Pons (tissue), 1 donor: ENCODE results near the gene TMEM176B.
A peak's percentile ranks its signal among the peaks of the same experiment; 100 is the strongest.
"Not testable (repeated sequence)": the region's sequence is repeated elsewhere in the genome, so short reads cannot be mapped to it uniquely, and the experiment has no call there.

ENCODE experiments used
- DNase-seq: peaks from one replicate; pipeline ENCODE4 v3.0.0-alpha.2; 2016; ENCODE audit warnings: low spot score

Gene TMEM176B

DNA sequence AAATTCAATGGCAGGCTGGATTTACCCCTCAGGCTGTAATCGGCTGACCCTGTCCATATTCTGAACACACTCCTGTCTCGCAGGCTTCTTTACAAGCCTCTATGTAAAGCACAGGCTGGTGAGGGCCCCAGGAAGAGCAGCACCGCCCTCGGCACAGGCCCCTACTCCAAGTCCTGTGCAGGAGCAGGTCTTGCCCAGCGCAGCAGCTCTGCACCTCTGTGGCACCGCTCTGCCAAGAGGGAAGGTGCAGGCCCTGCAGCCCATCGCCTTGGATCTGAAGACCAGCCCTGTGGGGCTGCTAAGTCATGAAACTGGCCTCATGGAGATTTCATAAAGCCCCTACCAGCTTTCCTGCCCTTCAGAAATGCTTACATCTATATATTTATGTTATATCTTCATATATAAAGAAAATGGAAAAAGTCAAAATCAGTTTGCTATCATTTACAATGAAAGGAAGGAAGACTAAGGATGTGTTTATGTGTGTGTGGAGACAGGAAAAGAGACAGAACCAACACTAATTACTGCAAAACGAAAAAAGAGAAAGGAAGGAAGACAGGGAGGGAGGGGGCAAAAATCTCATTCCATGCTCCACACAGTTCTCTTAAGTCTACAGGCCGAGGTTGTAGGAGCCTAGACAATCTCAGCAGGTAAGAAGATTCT lies 9.6 kb downstream of the TMEM176B start:
- DNase-seq = no peak

DNA sequence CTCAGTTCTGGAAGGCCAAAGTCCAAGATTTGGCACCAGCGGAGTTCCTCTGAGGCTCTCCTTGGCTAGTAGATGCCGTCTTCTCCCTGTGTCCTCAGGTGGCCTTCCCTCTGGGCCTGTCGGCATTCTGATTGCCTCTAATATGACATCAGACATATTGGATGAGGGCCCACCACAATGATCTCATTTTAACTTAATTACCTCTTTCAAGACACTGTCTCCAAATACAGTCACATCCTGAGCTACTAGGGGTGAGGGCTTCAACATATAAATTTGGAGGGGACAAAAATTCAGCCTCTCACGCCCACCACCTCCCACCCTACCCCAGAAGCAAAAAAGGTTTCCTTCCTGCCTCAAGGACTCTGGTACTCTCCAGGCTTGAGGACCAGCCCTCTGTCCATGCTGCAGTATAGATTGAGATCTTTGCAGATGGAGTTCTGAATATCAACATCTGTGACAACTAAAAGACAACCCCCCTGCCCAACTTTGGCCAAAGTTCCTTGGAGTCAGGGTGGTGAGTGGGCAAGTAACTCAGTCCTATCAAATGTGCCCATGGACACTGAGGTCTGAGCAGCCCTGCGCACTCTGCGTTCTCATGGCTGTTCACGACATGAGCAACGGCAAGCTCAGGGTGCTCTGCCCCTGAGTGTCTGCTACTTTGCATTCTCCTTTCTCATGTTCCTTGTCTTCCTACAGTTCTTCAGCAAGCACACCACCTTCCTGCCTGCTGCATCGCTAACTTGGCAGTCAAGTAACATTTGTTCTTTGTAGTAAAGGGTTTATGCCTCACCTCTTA lies 11.5 kb downstream of the TMEM176B start:
- no peak for DNase-seq

DNA sequence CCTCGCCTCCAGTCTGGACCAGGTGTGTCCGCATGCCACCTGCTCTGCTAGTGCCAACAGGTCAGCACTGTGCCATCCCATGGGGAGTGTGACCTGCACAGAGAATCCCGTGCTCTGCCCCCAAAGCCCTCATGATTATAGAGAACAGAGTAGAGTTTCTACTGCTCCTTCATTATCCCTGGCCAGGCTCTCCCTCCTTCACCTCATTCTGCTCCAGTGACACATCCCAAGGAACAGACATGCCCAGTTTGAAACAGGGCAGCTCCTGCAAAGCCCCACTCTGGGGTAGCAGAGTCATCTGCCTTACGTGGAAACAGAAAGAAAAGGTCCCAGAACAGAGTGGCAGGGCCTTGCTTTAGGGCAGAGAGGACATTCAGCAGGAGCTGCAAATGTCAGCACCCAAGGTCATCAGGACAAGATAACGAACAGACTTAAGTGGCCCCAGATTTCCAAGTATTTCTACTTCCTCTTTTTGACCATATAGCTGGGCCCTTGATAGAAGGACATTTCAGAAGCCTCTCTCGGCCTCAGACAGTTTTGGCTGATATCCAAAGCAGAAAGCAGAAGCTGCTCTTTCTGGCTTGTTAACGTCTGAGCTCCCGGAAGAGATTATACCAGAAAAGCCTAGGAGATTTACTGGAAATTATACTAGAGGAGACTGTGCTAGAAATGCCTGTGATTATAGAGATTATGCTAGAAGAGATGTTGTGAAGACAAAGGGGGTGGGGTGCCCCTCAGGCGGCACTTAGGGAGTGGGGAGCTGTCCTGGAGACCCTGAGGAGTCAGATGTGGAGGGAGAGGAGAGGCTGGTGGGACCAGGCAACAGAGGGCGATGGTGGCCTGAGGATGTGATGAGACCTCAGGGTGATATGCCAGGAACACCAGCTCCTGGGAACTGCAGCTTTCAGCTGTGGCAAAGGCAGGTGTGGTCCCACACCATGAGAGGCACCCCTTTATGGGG lies 12.6 kb downstream of the TMEM176B start:
- DNase-seq = peak; percentile 83

DNA sequence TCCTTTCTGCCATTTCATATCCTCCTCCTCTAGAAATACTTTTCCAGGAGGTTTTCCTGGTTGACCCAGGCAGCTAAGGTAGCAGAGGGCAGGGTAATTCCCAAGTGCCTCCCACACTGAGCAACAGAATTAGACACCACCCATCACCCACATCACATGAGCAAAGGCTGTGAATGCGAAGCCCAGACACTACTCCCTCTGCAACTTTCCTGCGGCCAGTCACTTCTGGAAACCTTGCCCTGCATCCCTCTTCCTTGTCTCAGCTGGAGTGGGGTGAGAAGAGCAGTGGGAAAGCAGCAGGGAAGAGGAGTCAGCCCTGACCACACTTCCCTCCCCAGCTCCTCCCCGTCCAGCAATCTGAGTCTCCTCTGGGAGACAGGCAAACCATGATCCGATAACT lies 15.2 kb downstream of the TMEM176B start:
- DNase-seq = no peak

DNA sequence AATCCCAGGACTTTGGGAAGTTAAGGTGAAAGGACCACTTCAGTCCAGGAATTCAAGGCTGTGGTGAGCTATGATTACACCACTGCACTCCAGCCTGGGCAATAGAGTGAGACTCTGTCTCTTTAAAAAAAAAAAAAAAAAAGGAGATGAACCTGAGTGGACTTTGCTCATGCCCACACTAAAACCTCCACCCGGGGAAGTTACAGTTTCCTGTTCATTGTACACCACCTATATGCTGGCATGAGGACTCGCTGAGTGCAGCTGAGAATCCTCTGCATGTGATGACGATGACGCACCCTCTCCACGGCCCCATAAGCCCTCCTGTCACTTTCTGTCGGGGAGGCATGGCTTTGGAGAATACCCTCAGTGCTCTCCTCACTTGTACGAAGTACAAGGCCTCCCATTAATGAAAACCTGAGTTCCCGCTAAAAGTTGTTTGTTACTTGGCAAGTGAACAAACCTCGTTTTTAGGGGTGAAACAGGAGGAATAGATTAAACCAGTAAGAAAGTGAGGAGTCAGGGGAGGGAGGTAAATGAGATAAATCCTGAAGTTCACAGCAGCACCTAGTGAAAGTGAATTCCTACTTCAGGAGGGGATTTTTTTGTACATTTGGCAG lies 15.9 kb downstream of the TMEM176B start:
- no peak for DNase-seq

DNA sequence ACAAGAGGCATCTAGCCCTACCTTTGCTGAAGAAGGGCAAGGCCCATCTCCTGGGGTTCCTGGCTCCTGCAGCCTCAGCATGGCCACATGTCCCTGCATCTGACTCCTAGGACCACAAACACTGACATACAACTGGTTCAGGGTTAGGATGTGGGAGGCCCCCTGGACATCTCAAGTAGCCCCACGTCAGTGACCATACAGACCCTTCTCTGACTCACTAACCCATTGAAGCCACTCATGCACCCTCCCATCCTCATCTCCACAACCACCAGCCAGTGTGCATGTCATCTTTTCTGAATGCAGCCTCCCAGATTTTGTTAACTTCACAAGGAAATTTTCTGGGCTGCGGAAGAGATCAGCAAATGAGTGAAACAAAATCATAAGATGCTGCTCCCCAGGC lies 18.2 kb downstream of the TMEM176B start:
- no peak for DNase-seq

DNA sequence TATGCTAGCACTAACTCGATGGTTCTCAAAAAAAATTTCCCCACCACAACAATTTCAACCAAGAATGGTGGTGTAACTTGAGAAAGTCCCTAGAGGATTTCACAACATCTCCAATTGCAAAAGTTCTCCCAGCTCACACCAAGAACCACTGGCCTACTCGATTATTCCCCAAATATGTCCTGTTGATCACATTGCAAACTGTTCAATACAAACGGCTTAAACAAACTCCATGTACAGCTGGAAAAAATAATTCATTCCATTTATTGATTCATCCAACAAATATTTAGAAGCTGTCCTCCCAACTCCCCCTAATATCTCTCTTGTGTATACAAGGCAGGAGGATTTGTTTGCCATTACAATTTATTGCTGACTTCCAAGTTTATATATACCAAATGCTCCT lies 19.1 kb downstream of the TMEM176B start:
- DNase-seq = no peak

DNA sequence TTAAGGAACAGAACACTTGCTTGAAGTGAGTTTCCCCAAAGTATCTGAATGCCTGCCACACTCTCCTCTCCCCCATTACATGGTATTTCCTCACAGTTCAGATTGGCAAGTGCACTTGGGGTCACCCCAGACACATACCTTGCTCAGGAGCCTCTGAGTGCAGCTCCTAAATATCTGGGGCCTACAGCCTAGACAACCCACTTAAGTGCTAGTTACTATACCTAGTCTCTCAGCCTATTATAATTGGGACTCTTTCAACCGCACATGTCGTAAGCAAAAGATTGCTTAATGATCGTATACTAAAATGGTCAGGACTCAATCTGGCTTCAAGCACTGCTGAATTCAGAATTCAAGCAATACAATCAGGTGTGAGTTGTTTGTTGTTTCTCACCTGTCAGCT lies 19.9 kb downstream of the TMEM176B start:
- DNase-seq = no peak

DNA sequence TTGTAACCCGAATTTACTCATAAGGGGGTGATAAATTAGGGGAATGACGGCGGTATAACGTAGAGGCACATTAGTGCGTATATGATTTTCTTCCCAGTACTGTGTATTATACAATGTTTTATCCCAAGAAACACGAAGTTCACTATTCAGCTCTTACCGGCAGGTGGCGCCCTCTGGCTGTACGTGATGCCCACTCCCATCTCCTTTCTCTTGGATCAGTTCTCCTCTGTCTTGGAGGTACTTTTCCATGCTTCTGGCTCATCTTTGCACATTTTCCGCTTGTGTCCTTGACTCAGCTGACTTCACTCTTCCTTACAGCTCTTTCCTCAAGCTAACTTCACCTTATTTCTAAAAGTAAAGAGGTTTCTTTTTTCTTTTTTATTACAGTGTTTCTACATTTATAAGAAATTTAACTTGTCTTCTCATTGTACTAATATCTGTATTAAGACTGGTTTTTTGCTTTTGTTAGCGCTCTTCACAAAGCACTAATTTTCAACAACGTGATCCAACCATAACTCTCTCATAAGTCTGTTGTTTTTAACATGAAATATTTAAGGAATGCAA lies 21.3 kb downstream of the TMEM176B start:
- peak; percentile 81 for DNase-seq

DNA sequence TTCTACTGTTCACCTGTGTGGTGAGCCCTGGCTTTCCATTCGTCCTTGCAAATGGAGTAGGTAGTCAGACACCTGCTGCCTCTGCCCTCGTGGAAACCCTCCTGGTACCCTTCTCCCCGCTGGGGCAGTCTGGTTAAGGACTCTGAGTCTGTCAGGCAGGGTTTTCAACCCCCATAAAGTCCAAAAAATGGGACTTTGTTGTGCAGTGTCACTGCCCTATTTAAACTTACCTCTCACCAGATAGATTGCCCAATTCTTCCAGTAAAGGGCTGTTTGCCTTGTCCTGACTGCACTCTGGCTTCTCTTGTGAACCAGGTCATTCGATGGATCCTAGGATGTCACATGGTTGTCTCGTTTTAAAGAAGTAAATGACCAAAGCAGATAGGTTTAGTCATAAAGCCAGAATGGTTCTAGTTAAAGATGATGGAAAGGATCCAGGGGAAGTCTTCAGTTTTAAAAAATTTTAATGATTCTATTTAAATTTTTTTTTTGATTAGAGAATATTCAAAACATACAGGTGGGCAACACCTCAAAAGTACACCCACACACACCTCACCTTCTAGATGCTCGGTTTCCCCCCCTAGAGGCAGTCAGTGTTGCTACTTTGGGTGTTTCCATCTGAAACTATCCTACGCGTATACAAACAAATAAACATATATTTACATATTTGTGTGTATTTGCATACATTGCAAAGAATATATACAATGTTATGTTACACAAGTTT lies 22.0 kb downstream of the TMEM176B start:
- no peak for DNase-seq

DNA sequence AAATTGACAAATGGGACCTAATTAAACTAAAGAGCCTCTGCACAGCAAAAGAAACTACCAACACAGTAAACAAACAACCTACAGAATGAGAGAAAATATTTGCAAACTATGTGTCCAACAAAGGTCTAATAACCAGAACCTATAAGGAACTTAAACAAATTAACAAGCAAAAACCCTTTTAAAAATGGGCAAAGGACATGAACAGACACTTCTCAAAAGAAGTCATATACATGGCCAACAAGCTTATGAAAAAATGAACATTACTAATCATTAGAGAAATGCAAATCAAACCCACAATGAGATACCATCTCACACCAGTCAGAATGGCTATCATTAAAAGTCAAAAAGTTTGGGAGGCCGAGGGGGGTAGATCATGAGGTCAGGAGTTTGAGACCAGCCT lies 26.0 kb downstream of the TMEM176B start:
- DNase-seq = not testable (repeated sequence)

DNA sequence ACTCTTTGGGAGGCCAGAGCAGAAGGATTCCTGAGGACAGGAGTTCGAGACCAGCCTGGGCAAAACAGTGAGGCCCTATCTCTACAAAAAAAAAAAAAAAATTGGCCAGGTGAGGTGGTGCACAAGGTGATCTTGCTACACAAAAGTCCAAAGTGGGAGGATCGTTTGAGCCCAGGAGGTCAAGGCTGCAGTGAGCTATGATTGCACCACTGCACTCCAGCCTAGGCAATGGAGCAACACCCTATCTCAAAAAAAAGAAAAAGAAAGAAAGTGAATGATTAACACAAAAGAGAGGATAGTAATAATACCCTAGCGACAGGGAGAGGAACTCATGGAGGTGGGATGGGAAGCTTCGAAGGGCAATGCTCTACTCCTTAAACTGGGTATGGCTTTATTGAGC lies 30.4 kb downstream of the TMEM176B start:
- DNase-seq = no peak

DNA sequence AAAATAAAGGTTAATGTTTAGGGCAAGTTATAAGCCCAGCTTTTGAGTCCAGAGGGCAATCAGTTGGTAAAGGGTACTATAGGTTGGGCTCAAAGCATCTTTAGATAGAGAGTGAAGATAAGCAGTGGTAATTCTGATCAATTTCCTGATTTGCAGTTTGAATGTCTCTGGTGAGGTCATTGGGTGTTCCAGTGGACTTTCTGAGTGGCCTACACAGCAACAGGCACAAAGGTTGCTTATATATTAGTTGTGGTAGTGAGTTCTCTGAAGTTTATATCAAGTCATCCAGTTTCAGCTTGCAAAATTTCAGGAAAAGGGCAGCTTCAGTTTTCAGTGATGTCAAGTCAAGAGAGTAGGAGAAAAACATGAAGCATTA lies 33.8 kb downstream of the TMEM176B start:
- no peak for DNase-seq

DNA sequence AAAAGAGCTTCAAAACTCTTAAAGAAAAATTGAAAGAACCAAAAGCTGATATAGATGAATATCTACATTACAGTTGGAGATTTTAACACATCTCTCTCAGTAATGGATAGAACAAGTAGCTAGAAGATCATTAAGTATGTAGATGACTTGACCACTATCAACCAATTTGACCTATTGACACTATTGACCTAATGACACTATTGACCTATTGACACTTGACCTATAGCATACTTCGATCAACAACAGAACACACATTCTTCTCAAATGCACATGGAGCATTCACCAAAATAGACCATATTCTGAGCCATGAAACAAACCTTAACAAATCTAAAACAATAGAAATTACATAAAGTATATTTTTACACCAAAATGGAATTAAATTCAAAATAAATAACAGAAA lies 40.7 kb downstream of the TMEM176B start:
- no peak for DNase-seq

DNA sequence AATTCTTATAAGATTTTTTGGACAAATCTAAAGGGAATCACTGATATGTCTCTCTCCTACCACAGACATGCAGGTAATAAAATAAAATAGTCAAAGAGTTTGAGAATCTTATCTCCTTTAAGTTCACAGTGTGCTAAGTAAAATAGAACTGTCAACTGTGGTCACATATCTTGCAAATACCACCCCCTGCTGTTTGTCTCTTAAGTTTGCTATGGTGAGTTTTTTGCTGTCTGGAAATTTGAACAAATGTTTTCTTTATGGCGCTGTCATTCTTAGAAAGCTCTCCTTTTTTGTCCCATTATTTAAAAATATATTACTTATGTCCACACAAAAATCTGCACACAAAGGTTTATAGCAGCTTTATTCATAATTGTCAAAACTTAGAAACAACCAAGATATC lies 43.3 kb downstream of the TMEM176B start:
- peak; percentile 58 for DNase-seq

DNA sequence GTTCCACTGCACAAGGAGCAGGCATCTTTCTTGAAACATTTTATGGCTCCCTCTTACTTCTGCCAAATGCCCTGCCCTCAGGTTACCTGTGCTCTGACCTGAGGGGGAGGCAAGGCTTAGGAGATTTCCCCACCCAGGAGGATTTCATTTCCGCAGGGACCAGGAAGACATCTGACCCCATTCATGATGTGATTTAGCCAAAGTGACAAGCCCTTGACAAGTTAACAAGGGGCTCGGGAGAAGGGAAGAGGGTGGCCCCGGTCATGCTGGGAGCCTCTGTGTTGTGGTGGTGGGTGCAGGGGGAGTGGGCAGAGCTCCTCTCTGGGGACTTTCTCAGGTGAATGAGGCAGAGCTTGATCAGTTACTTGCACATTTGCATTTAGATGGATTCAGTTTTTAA lies 44.0 kb downstream of the TMEM176B start:
- DNase-seq = no peak

DNA sequence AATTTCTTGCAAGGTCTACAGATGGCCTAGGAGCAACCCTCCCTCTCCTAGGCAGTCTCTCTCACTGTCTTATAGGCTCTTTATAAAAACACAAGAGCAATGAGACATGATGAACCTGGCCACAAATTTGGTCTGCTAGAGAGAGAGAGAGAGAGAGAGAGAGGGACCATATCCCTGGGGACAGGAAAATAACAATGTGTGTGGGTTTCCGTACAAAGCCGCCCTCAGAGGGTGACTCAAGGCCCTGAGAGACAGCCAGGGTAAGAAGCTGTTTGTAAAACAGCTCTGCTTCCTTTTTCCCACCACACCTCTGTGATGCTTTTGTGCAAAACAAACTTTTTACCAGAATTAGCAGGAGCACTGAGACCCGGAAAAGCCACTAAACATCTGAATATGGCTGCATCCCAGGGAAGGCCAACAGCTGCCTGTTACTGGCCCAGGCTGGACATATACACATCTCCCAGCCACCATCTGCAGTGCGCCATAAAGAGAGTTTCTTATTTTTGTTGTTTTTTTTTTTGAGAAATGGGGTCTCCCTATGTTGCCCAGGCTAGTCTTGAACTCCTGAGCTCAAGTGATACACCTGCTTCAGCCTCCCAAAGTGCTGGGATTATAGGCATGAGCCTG lies 44.6 kb downstream of the TMEM176B start:
- no peak for DNase-seq

DNA sequence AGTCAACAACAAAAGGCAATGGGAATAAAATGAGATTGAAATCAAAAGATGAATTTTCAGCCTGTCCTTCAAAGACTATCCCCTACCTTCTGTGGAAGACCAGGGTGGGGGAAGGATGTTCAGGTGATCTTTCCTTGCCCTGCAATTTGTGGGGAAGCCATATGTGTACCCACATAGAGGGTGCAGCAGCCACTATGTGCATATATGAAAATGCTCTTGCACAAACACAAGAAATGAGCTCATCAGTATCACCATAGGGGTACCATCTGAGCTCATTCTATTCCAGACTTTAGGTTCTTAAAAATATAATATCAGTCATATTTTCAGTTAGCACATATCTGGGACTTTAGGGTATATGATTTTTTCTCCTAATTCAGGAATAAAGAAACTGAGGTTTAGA lies 45.2 kb downstream of the TMEM176B start:
- no peak for DNase-seq

DNA sequence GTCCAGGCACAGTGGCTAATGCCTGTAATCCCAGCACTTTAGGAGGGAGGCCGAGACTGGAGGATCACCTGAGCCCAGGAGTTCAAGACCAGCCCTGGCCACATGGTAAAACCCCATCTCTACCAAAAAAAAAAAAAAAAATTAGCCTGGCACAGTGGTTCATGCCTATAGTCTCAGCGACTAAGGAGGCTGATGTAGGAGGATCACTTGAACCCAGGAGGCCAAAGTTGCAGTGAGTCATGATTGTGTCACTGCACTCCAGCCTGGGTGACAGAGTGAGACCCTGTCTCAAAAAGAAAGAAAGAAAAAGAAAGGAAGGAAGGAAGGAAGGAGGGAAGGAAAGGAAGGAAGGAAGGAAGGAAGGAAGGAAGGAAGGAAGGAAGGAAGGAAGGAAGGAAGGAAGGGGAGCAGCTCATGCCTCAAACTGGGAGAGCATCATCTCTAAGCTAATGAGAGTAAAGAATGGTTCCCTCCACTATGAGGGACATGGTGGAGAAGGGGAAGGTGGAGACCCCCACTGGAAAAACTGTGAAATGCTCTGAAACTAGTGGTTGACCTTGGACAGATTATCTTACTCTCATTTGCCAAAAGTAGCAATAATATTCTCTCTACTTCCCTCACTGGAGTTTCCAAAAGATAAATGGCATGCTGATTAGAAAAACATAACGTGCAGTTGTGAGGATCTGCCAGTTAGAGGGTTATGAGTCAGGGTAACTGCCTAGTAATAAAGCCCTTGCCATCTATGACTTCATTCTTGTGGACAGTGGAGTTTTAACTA lies 46.1 kb downstream of the TMEM176B start:
- DNase-seq = no peak

DNA sequence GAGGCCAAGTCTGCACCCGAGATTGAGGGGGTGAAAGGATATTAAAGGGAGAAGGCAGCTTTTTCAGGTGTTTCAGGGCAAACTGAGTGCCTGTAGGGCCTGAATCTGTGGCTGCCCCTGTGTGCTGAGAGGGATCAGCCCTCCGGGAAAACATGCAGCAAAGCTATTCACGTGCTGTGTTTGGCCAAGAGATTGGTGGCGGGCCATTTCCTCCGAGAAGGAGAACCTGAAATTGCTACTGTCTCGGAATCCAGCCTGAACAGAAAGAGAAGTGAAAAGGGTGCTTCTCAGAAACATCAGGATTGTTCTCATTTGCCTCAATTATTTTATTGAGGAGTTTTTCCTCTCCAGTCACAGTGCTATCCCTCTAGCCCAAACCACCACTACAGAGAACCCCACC lies 46.9 kb downstream of the TMEM176B start:
- no peak for DNase-seq
